NCI-H2196 treated with DMSO at 0.1 percent for 48 hours (cell line): ENCODE measurements around the gene DAD1.
"Not testable (repeated sequence)": the region's sequence is repeated elsewhere in the genome, so short reads cannot be mapped to it uniquely, and the experiment has no call there.

Experiments used
- DNase-seq: peaks from one replicate; lab custom pipeline; 2025; ENCODE audit not compliant: unreplicated experiment; lab: John Stamatoyannopoulos, UW

DAD1 gene

DNA sequence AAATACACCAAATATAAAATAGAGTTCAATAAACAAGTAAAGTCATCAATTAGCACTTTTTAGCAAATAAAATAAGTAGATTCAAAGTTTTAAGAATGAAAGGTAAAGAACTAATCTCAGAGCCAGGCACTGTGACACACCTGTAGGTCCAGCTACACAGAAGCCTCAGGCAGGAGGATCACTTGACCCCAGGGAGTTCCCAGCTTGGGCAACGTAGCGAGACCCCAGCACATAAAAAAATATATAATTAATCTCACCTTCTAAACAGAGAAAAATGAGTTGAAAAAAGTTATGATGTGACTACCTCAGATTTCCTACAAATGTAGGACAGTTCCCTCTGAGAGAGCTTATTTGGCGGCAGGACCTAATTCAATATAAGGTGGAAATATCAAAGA is 19.3 kb downstream of the DAD1 start:
- no peak for DNase-seq

DNA sequence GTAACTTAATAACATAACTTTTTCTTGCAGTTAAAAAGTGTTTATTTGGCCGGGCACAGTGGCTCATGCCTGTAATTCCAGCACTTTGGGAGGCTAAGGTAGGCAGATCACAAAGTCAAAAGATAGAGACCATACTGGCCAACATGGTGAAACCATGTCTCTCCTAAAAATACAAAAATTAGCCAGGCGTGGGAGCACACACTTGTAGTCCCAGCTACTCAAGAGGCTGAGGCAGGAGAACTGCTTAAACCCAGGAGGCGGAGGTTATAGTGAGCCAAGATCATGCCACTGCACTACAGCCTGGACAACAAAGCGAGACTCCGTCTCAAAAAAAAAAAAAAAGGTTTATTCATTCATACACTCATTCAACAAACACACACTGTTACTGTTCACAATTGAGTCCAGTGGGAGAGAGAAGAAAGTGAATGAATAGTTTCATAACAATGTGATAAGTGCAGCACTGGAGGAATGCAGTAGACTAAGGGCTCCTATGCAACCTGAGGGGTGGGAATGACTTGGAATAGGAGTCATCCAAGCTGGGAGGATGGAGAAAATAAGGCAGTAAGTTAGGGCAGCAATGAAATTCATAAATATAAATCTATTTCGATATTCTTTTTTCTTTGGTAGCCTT is 19.8 kb downstream of the DAD1 start:
- no peak for DNase-seq

- DNase-seq = no peak
Observed at GRCh38 chr14:22567437-22567836, 21.6 kb downstream of the DAD1 start.

GRCh38 chr14:22566845-22567244 is 22.2 kb downstream of the DAD1 start:
- DNase-seq = no peak

DNA sequence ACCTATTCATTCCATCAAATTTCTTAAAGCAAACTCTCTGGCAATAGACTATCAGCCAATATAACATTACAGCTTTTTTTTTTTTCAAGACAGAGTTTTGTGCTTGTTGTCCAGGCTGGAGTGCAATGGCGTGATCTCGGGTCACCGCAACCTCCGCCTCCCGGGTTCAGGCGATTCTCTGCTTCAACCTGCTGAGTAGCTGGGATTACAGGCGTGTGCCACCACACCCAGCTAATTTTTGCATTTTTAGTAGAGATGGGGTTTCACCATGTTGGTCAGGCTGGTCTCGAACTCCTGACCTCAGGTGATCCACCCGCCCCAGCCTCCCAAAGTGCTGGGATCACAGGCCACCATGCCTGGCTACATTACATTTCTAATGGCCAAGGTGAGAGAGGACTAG is 22.8 kb downstream of the DAD1 start:
- not testable (repeated sequence) for DNase-seq

DNA sequence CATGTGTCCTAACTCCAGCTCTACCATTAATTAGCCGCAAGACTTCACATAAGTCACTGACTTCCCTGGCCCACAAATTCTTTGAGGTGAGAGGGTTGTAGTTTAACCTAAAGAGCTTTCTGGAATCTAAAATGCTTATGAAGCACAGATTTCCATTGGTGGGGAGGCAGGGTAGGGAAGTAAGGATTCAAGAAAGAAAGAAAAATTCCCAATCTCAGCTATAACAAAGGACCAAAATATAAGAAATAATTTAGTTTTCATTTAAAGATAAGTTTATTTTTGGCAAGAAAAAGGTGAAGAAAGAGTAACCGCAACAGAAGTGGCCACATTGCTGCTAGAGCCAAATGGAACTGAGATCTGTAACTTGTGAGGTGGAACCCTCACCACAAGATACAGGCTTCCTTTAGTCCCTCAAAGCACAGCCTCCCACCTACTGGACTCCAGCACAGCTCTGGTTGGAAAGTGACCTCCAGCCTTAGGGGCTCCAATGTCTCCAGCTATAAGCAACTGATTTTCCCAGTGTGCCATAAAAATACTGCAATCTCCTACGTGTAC is 23.6 kb downstream of the DAD1 start:
- no peak for DNase-seq

DNA sequence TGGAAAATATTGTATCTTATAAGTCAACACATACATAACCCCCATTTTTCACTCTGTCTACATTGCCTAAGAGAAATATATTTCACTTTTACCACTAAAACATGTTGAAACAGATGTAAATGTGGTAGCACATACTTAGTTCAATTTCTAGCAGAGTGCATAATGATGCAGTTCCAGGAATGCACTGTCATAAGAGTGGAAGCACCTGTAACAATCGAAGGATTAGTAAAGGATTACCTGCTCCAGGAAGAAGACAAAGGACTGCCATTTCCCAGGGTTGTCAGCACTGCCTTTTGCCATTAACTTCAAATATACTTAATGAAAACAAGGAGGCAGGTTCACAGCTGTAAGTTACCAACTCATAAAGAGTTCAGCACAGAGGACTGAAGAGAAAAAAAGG is 24.6 kb downstream of the DAD1 start:
- no peak for DNase-seq

DNA sequence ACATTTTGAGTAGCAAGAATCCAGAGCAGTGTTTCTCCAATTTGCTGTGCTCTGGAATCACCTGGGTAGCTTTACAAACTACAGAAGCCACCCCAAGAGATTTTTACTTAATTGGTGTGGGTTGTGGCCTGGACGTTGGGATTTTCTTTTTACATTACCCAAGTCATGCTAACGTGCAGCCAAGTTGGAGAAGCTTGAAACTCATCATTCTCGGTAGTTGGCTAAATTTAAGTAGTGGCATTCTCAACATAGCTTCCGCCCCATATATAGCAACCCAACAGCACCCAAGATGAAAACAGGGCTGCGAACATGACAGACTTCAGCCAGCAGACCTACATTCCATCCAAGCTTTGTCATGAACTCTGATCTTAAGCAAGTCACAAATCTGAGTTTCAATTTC is 25.0 kb downstream of the DAD1 start:
- DNase-seq = no peak

GRCh38 chr14:22561661-22562579 is 27.1 kb downstream of the DAD1 start:
- no peak for DNase-seq

- DNase-seq = no peak
Observed at GRCh38 chr14:22561366-22561660, 27.7 kb downstream of the DAD1 start.

DNA sequence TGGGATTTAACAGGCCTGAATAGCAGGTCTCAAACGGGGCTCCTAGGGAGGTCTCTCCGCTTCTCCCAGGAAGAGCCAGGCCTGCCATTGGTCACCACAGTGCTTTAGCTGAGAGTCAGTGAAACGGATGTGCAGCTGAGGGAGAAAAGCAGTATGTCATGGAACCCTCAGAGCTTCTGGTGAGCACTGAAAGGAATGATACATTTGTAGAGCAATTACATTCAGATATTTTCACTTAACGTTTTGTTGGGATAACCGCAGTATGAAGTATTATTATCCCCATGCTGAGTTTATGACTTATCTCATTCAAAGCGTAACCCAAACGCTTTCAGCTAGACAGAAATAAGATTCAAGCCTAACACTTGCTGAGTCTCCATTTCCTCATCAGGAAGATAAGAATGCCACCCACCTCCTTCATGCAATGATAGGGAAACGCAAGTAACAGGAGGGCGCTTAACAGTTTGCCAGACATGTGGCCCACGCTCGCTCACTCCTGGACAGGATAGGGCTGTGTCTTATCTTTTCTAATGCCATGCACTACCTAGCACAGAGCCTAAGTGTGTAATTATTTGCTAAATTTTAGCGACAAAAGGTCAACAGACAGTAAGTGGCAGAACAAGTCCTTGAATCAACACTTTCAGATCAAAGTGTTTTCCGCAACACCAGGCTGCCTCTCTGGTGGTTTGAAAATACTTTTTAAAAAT is 28.2 kb downstream of the DAD1 start:
- DNase-seq = no peak

DNA sequence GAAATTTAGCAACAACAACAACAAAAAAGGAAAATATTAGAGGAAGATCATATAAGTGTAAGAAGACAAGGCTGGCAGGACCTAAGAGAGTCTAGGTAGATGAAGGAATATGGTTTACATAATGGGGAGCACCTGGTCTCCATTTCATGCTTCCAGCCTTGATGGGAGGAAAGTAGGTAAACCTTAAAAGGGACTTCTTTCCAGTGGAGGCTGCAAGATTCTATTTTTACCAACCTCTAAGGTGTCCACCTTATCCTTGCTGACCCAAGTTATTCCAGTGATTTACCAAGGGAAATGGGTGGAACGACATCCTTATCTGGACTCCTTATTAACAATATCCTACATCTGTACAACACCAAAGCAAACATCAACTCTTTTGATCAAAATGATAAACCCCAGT is 30.0 kb downstream of the DAD1 start:
- no peak for DNase-seq

DNA sequence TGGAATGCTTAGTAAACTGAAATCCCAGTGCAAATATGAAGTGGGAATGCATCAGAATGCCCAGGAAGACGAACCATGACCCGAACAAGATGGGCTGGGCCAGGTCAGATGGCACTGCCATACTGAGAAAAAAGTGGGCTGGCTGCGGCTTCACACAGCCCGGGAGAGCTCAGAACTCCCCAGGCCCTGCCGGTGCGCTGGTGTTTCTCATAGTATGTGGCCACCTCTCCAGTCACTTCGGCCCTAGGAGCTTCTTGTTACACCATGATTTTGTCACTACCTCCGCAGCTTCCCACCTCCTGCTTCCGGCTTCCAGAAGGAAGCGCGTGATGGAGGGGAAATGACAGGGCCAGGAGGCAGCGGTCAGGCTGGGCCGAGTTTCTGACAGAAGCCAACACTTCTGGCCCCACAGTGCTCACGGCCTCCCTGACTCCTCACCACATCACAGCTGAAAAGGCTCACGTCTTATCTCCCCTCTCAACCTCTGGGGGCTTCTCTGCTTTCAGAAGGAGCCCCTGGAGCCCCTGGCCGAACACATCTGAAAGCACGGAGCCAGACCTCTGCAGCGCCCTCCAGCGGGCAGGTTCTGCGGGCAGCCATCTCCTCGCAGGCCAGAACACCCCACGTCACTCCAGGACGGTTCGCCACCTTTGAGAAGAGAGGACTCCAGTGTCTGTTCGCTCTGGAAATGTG is 30.7 kb downstream of the DAD1 start:
- DNase-seq = no peak

GRCh38 chr14:22557846-22558220 is 31.2 kb downstream of the DAD1 start:
- no peak for DNase-seq

GRCh38 chr14:22556990-22557623 is 31.9 kb downstream of the DAD1 start:
- DNase-seq = peak; percentile 40

DNA sequence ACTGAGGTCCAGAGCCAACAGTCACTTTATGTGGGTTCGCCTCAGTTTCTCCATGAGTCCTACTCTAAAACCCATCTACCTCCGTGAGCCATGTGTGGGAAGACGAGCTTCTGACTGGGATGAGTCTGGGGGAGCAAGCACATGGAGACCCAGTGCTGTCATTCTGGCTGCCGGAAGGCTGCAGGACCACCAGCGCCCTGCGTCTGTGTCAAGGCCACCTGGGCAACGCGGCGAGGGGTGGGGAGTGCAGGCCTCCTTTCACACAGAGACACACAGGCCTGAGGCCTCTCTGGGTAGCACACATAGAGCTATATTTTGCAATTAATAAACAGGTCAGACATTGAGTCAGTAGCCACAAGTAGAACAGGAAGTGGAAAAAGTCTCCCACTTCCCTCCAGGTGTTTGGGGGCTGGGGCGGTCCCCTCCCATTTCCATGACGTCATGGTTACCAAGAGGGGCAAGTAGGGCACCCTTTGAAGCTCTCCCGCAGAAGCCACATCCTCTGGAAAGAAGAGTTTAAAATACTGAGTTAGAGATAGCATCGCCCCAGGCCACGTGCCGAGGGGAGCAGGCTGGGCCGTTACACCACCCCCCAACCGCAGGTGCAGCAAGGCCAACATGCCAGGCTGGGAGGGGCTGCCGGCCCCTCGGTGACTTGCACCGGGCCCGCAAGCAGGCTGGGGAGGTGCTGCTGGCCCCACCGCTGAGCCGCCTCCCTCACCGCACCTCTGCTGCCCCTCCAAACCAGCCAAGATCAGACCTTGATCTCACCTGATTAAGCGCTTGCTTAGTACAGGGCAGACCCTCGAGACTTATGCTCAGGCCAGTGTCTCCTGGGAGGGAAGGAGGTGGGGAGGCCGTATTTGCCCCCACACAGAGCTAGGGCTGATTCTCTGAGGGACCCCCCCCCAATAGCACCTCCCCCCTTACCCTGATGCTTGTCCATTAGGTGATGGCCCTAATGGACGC is 32.7 kb downstream of the DAD1 start:
- DNase-seq = no peak

DNA sequence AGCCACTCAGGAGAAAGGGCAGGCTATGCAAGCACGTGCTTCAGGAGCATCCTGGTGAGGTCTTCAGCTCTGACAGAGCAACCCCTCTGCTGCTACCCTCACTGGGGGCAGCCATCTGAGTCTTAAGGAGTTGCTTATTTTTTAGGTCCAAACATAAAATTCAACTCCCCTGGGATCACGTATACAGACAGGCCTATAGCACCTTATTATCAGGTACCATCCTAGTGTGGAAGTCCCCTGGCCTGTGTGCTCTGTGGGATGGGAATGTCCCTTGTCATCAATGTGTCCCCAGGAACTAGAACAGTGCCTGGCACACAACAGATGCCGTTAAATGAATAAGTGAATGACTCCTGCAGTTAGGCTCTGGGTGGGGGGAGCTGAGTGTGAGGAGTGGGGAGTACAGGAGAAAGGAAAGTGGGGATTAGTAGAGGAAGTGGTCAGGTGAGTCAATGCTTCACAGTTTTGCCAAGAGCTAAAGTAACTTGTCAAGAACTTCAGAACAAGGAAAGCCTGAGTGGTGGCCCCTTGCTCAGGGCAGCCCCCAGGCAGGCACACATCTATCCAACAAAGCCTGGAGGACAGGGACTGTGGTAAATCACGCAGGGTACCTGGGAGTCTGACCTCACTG is 33.5 kb downstream of the DAD1 start:
- no peak for DNase-seq

- no peak for DNase-seq
Observed at GRCh38 chr14:22554498-22555383, 34.3 kb downstream of the DAD1 start.
